OCI-LY1 (cell line): ENCODE measurements around the gene LSP1.

Experiments
- H2AFZ ChIP-seq: fragments of 200-600 bp; sonication (generic), shearing (Covaris generic); 2 replicates; pipeline ENCODE4 v1.6.0; 2014; ENCODE audit warnings: antibody characterized with exemption, mild to moderate bottlenecking, low read length
- H3F3A ChIP-seq: fragments of 200-600 bp; sonication (generic), shearing (Covaris generic); 2 replicates; pipeline ENCODE4 v1.6.0; 2014; ENCODE audit warnings: mild to moderate bottlenecking, antibody characterized with exemption, low read length, moderate library complexity; ENCODE audit not compliant: insufficient read depth
- H3K27ac ChIP-seq: fragments of 200-600 bp; sonication (generic); 2 replicates; pipeline ENCODE4 v1.5.1; 2014; ENCODE audit warnings: low read length, mixed run types, mild to moderate bottlenecking, low read depth; ENCODE audit not compliant: poor library complexity, severe bottlenecking
- H3K27me3 ChIP-seq: fragments of 200-600 bp; sonication (generic); 2 replicates; pipeline ENCODE4 v1.6.0; 2014; ENCODE audit warnings: antibody characterized with exemption, mild to moderate bottlenecking, low read length, moderate library complexity; ENCODE audit not compliant: insufficient read depth
- H3K36me3 ChIP-seq: fragments of 200-600 bp; sonication (generic); 2 replicates; pipeline ENCODE4 v1.6.1; 2014; ENCODE audit warnings: mild to moderate bottlenecking, antibody characterized with exemption, low read length, moderate library complexity, mixed read lengths; ENCODE audit not compliant: insufficient read depth
- H3K4me1 ChIP-seq: fragments of 200-600 bp; sonication (generic); 2 replicates; pipeline ENCODE4 v1.5.1; 2014; ENCODE audit warnings: mild to moderate bottlenecking, low read length, moderate library complexity; ENCODE audit not compliant: insufficient read depth, severe bottlenecking
- H3K4me2 ChIP-seq: fragments of 200-600 bp; sonication (generic), shearing (Covaris generic); 2 replicates; pipeline ENCODE4 v1.6.1; 2014; ENCODE audit warnings: low read length
- H3K4me3 ChIP-seq: fragments of 200-600 bp; sonication (generic); 2 replicates; pipeline ENCODE4 v1.5.1; 2014; ENCODE audit warnings: low read length, low read depth, mild to moderate bottlenecking, mixed read lengths; ENCODE audit not compliant: poor library complexity, severe bottlenecking
- H3K79me2 ChIP-seq: fragments of 200-600 bp; shearing (Covaris generic); 2 replicates; pipeline ENCODE4 v1.6.1; 2016; ENCODE audit warnings: mixed run types, low read length, mixed read lengths; ENCODE audit not compliant: insufficient read depth
- H3K9ac ChIP-seq: fragments of 200-600 bp; sonication (generic), shearing (Covaris generic); 2 replicates; pipeline ENCODE4 v1.6.1; 2014; ENCODE audit warnings: mild to moderate bottlenecking, low read length, mixed read lengths
- H3K9me2 ChIP-seq: fragments of 200-600 bp; sonication (generic), shearing (Covaris generic); 2 replicates; pipeline ENCODE4 v1.6.1; 2014; ENCODE audit warnings: low read depth, mild to moderate bottlenecking, low read length, mixed read lengths
- H3K9me3 ChIP-seq: fragments of 200-600 bp; shearing (Covaris generic); 2 replicates; pipeline ENCODE4 v1.6.1; 2014; ENCODE audit warnings: low read length, mixed read lengths
- H4K20me1 ChIP-seq: fragments of 200-600 bp; sonication (generic), shearing (Covaris generic); 2 replicates; pipeline ENCODE4 v1.6.0; 2016; ENCODE audit warnings: mild to moderate bottlenecking, low read length; ENCODE audit not compliant: insufficient read depth
- EZH2 ChIP-seq: fragments of 200-600 bp; sonication (generic), shearing (Covaris generic); IDR thresholded peaks from 2 replicates; pipeline ENCODE4 v1.8.0; 2017; ENCODE audit warnings: borderline replicate concordance, mixed run types, mild to moderate bottlenecking, antibody characterized with exemption, low read length, moderate library complexity, mixed read lengths
- TF ChIP-seq, protein P1 (sequence below): fragments of 200-600 bp; sonication (generic), shearing (Covaris generic); IDR thresholded peaks from 2 replicates; pipeline ENCODE4 v1.5.1; 2017; ENCODE audit warnings: mild to moderate bottlenecking, antibody characterized with exemption, low read length, moderate library complexity, mixed read lengths

Gene LSP1

DNA sequence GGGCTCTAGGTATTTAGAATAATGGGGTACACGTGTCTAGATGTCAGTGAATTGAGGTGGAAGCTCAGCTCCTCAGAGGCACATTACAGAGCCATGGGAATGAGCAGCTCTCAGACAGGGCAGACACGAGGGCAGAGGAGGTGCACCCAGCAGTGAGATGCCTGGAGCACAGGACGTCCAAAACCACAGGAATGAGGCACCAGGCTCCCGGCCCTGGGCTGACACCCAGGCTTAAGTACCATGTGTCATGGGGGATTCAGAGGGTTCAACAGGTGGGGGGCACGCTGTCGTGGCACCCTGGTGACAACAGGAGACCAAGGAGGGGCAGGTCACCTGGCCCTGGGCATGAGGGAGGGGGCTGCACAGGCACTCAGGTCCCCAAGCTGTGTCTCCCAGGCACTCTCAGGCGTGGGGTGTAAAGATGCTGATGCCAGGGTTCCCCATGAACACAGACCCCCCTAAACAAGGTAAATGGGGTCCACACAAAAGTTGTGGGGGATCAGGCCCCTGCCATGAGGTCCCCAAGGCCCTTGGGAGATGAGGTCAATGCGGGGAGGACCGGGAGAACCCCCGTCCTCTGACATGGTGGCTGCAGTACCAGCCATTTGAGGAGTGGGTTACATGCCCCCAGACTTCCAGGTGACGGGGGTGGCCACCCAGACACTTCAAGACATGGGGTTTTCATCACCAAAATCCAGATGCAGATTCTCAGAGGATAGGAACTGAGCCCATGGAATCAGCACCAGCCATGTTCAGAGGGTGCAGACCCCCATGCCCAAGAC, 23.7 kb upstream of the LSP1 start:
- Histone ChIP-seq H3F3A (no peaks in the 10 kb centered on the region), H3K9me2 (no peaks in the 10 kb centered on the region), H3K9ac (no peak overlapping the region), H3K4me1 (no peaks in the 10 kb centered on the region), H3K36me3 (no peaks in the 10 kb centered on the region), H3K27ac (no peak overlapping the region), H3K4me2 (no peak overlapping the region), H3K4me3 (no peak overlapping the region), H2AFZ (no peak overlapping the region), H3K79me2 (no peaks in the 10 kb centered on the region), H3K27me3 (no peaks in the 10 kb centered on the region; the same call in 1 of the 2 replicates), H3K9me3 (no peaks in the 10 kb centered on the region), H4K20me1 (no peaks in the 10 kb centered on the region)
- TF ChIP-seq, protein P1, sequence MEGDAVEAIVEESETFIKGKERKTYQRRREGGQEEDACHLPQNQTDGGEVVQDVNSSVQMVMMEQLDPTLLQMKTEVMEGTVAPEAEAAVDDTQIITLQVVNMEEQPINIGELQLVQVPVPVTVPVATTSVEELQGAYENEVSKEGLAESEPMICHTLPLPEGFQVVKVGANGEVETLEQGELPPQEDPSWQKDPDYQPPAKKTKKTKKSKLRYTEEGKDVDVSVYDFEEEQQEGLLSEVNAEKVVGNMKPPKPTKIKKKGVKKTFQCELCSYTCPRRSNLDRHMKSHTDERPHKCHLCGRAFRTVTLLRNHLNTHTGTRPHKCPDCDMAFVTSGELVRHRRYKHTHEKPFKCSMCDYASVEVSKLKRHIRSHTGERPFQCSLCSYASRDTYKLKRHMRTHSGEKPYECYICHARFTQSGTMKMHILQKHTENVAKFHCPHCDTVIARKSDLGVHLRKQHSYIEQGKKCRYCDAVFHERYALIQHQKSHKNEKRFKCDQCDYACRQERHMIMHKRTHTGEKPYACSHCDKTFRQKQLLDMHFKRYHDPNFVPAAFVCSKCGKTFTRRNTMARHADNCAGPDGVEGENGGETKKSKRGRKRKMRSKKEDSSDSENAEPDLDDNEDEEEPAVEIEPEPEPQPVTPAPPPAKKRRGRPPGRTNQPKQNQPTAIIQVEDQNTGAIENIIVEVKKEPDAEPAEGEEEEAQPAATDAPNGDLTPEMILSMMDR: no peak
- TF ChIP-seq EZH2: no peak

DNA sequence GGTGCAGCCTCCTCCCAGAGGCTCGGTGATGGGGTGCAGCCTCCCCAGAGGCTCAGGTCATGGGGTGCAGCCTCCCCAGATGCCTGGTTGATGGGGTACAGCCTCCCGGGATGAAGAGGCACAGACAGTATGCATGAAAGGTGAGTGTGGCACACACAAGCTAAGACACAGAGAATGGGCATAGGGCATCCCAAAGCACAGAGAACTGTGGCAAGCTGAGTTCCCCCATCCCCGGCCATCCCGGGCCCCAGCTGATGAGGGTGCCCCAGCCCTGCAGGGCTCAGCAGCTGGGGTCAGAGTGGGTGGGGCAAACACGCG, 22.9 kb upstream of the LSP1 start:
- no peak overlapping the region for H3K4me3 ChIP-seq
- no peaks in the 10 kb centered on the region for H3F3A ChIP-seq
- no peaks in the 10 kb centered on the region for H3K9me3 ChIP-seq
- no peaks in the 10 kb centered on the region; the same call in 1 of the 2 replicates for H3K27me3 ChIP-seq
- no peaks in the 10 kb centered on the region for H4K20me1 ChIP-seq
- H3K4me2 ChIP-seq: no peak overlapping the region
- TF ChIP-seq, protein P1: no peak
- TF ChIP-seq EZH2: no peak
- H3K36me3 ChIP-seq: no peaks in the 10 kb centered on the region
- H3K4me1 ChIP-seq: no peaks in the 10 kb centered on the region
- no peaks in the 10 kb centered on the region for H3K9me2 ChIP-seq
- no peak overlapping the region for H3K27ac ChIP-seq
- no peak overlapping the region for H2AFZ ChIP-seq
- no peak overlapping the region for H3K9ac ChIP-seq
- no peaks in the 10 kb centered on the region for H3K79me2 ChIP-seq

DNA sequence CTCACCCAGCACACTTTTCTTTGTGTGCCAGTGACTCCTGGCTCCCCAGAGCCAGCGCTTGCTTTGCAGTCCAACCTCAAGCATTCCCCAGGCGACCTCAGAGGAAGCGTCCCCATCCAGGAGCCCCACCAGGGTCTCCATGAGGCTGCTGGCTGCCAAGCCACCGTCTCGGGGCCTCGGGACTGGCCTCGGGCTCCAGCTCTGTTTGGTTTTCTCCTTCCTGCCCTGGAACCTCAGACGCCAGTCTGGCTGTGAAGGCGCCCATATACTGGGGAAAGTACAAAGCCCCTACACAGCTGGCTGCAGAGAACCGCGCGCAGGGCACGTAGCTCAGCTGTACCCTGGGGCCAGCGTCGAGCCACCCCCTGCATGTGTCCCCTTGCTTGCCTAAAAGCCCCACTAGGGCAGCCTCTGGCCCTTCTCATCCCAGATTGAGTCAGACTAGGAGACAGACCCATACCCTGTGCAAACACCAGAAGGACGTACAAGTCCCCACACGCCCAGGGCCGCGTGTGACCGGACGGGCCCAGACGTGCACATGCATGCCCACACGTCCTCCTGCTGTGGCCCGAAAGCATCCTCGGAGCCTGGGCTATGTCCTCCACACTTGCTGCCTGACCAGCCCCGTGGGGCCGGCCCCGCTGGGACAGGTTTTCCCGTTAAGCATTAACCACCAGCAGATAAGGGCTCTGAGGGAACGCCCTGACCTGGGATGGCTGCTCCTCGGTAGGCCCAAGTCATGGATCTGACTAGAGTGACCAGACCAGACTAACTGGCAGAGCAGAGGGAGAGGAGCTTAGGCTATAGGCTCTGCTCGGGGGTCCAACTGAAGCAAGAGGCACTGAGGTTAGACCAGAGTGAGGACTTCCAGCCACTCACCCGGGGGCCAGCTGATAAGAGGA, 22.3 kb upstream of the LSP1 start:
- Histone ChIP-seq H3K4me2 (no peak overlapping the region), H3K9me2 (no peaks in the 10 kb centered on the region), H3K27ac (no peak overlapping the region), H3K36me3 (no peaks in the 10 kb centered on the region), H3K4me1 (no peaks in the 10 kb centered on the region), H3F3A (no peaks in the 10 kb centered on the region), H3K9ac (no peak overlapping the region), H4K20me1 (no peaks in the 10 kb centered on the region), H3K79me2 (no peaks in the 10 kb centered on the region), H3K9me3 (no peaks in the 10 kb centered on the region), H3K27me3 (no peaks in the 10 kb centered on the region; the same call in 1 of the 2 replicates), H2AFZ (no peak overlapping the region), H3K4me3 (no peak overlapping the region)
- TF ChIP-seq, protein P1: no peak
- no peak for TF ChIP-seq EZH2
